Type B pancreatic cell (in vitro differentiated cells): ENCODE results near the gene CEP162. TPM values are rescaled to one million over a fixed set of nuclear protein-coding genes. Genes with fewer than 3 reads are reported as not detected.
"Not testable (repeated sequence)": the region's sequence is repeated elsewhere in the genome, so short reads cannot be mapped to it uniquely, and the experiment has no call there.

ENCODE experiments used
- DNase-seq: peaks from one replicate; pipeline ENCODE4 v3.0.0; 2021; ENCODE audit warnings: mixed read lengths; ENCODE audit not compliant: unreplicated experiment; ENCODE audit errors: extremely low spot score
- H3K27ac Mint-ChIP-seq: 2 replicates; pipeline ENCODE4 v1.8.0; 2021; ENCODE audit warnings: mild to moderate bottlenecking, mixed read lengths
- H3K27me3 Mint-ChIP-seq: 2 replicates; pipeline ENCODE4 v1.8.0; 2021; ENCODE audit warnings: mixed read lengths
- H3K36me3 Mint-ChIP-seq: 2 replicates; pipeline ENCODE4 v1.8.0; 2021; ENCODE audit warnings: mixed read lengths
- H3K4me1 Mint-ChIP-seq: one replicate; pipeline ENCODE4 v1.8.0; 2021; ENCODE audit warnings: mixed read lengths; ENCODE audit not compliant: unreplicated experiment
- H3K4me3 Mint-ChIP-seq: 2 replicates; pipeline ENCODE4 v1.8.0; 2021; ENCODE audit warnings: mild to moderate bottlenecking, mixed read lengths
- H3K9me3 Mint-ChIP-seq: 2 replicates; pipeline ENCODE4 v1.8.0; 2021; ENCODE audit warnings: mixed read lengths
- CTCF ChIP-seq: fragments of 200-600 bp; sonication (generic); conservative IDR thresholded peaks from 2 replicates; pipeline ENCODE4 v1.5.0; 2021; ENCODE audit warnings: antibody characterized with exemption, mild to moderate bottlenecking
- total RNA-seq: library from RNA; stranded (reverse); gene quantifications from 2 replicates; pipeline ENCODE4 v1.2.1, GENCODE V29; 2021; ENCODE audit warnings: low replicate concordance

Gene CEP162
- total RNA-seq, 1 donor from 2014 or later: 17.2 TPM

DNA sequence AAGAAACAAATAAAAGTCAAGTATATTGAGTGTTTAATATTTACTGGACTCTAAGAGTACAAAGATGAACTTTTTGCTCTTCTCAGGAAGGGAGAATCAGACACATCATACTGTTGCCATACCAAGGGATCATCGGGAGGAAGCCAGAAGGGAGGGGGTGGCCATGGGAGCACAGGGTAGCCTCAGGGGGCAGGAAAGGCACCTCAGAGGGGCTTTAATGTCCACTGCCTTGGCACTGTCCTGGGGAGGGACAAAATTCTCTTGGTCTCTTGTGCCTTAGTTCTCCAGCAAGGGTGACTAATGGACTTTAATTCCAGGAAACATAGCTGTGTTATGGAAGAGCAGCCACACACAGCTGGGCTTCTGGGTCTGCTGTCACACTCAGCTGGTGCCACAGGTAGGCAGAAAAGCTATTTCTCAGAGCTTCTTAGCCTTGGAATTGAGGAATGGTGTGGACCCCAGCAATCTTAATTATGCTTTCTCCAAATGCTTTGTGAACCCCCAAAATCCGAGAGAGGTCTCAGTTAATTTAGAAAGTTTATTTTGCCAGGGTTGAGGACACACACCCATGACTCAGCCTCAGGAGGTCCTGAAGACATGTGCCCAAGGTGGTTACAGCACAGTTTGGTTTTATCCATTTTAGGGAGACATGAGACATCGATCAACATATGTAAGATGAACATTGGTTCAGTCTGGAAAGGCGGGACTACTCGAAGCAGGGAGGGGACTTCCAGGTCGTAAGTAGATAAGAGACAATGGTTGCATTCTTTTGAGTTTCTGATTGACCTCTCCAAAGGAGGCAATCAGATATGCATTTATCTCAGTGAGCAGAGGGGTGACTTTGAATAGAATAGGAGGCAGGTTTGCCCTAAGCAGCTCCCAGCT is 140.7 kb downstream of the CEP162 start:
- H3K27ac Mint-ChIP-seq: no peak overlapping the region
- peaks cover 8% of the 10 kb centered on the region for H3K4me1 Mint-ChIP-seq
- no peaks in the 10 kb centered on the region for H3K36me3 Mint-ChIP-seq
- H3K4me3 Mint-ChIP-seq: no peak overlapping the region
- no peaks in the 10 kb centered on the region for H3K27me3 Mint-ChIP-seq
- TF ChIP-seq CTCF: no peak
- DNase-seq: no peak
- H3K9me3 Mint-ChIP-seq: no peaks in the 10 kb centered on the region

GRCh38 chr6:84086056-84086455 is 141.4 kb downstream of the CEP162 start:
- H3K27ac Mint-ChIP-seq: no peak overlapping the region

DNA sequence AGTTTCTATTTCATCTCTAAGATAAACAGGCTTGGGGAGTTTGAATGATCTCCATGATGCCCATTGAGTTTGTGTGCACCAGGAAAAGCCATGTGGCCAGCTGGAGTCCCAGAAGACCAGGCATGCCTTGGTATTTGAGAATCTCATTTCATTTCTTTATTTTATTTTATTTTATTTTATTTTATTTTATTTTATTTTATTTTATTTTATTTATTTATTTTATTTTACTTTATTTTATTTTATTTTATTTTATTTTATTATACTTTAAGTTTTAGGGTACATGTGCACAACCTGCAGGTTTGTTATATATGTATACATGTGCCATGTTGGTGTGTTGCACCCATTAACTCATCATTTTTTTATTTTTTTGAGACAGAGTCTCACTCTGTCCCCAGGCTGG is 142.7 kb downstream of the CEP162 start:
- not testable (repeated sequence) for H3K36me3 Mint-ChIP-seq, H3K4me3 Mint-ChIP-seq, H3K27ac Mint-ChIP-seq, H3K4me1 Mint-ChIP-seq, H3K9me3 Mint-ChIP-seq, H3K27me3 Mint-ChIP-seq, DNase-seq

More at GRCh38 chr6:84086056-84086455, 141.4 kb downstream of the CEP162 start:
- no peaks in the 10 kb centered on the region for H3K9me3 Mint-ChIP-seq
- no peaks in the 10 kb centered on the region for H3K27me3 Mint-ChIP-seq
- peaks cover 8% of the 10 kb centered on the region for H3K4me1 Mint-ChIP-seq
- no peak for TF ChIP-seq CTCF
- H3K36me3 Mint-ChIP-seq: no peaks in the 10 kb centered on the region
- no peak overlapping the region for H3K4me3 Mint-ChIP-seq
- DNase-seq: no peak

DNA sequence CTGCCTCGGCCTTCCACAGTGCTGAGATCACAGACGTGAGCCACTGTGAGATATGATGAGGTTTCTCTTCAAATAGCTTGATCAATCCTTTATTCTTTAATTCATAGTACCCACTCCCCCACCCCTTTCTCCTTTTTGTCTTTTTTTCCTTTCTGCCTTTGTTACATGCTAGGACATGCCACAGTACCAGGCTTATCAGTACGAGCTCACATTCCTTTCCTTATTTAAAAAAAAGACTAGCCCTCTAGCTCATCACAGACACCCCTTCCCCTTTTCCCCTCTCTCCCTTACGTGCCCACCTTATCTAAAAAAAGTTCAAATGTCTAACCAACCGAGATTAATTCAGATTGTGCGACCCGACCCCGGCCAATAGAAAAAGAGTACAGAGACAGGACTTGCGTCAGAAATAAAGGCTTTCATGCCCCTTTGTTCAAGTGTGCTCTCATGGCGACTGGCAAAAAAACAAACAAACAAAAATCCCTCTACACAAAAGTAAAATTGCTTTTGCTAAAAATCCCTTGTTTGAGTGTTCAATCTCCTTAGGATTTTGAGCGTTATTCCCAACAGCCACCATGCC is 144.7 kb downstream of the CEP162 start:
- Mint-ChIP-seq H3K27ac (peak overlapping the region; percentile 56), H3K36me3 (no peaks in the 10 kb centered on the region), H3K27me3 (no peaks in the 10 kb centered on the region), H3K4me3 (peak overlapping the region; percentile 20), H3K9me3 (peaks cover 9% of the 10 kb centered on the region), H3K4me1 (peaks cover 8% of the 10 kb centered on the region)
- no peak for TF ChIP-seq CTCF
- DNase-seq: no peak

GRCh38 chr6:84081222-84081621 is 146.2 kb downstream of the CEP162 start:
- peaks cover 8% of the 10 kb centered on the region for H3K4me1 Mint-ChIP-seq
- no peaks in the 10 kb centered on the region for H3K27me3 Mint-ChIP-seq
- H3K27ac Mint-ChIP-seq: no peak overlapping the region
- TF ChIP-seq CTCF: no peak
- no peak overlapping the region for H3K4me3 Mint-ChIP-seq
- no peaks in the 10 kb centered on the region for H3K36me3 Mint-ChIP-seq
- H3K9me3 Mint-ChIP-seq: peaks cover 9% of the 10 kb centered on the region
- no peak for DNase-seq

DNA sequence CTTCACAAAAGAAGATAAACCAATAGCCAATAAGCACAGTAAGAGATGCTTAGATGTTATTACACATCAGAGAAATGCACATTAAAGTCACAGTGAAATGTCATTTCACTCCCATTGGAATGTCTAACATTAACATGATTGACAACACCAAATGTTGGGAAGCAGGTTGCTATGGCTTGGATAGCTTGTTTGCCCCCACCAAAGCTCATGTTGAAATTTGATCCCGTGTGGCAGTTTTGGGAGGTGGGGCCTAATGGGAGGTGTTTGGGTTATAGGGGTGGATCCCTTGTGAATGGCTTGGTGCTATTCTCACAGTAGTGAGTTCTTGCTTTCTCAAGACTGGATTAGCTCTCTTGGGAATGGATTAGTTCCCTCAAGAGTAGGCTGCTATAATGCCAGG is 149.1 kb downstream of the CEP162 start:
- Mint-ChIP-seq H3K9me3 (peaks cover 9% of the 10 kb centered on the region), H3K27me3 (no peaks in the 10 kb centered on the region), H3K27ac (no peak overlapping the region), H3K36me3 (no peaks in the 10 kb centered on the region), H3K4me3 (no peak overlapping the region), H3K4me1 (peaks cover 19% of the 10 kb centered on the region)
- DNase-seq: no peak
- no peak for TF ChIP-seq CTCF
